Measurements from ENCODE around the gene KLHL35.
A peak's percentile ranks its signal among the peaks of the same experiment; 100 is the strongest.

Gene KLHL35

DNA sequence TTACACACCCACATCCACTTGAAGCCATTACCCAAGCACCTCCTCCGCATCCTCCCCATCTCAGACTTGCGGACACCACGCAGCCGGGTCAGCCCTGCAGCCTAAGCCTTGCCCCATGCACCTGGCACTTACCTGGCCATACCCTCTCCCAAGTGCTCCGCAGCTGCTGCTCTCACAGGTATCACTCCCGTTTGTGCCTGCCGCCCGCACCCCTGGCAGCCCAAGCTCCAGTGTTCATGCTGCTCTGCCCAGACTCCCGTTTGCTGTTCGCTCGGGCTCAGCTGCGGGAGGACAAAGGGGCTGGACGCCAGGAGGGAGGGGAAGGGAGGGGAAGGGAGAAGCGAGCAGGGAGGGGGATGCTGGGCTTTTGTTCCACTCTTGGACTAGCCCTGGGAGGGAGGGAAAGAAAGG is at the start of gene KLHL35:
TSS of gene KLHL35 (minus strand) at position 293 of the 411 bp plus-strand sequence. CDS start 2,574 bp downstream, outside the sequence.
- no peak for DNase-seq

GRCh38 chr11:75481922-75482606 is 49.1 kb upstream of the KLHL35 start:
- DNase-seq: no peak

- no peak for DNase-seq
These were observed 48.4 kb upstream of the KLHL35 start for GRCh38 chr11:75481223-75481921.

GRCh38 chr11:75480185-75481175 is 47.5 kb upstream of the KLHL35 start:
- DNase-seq: no peak

DNA sequence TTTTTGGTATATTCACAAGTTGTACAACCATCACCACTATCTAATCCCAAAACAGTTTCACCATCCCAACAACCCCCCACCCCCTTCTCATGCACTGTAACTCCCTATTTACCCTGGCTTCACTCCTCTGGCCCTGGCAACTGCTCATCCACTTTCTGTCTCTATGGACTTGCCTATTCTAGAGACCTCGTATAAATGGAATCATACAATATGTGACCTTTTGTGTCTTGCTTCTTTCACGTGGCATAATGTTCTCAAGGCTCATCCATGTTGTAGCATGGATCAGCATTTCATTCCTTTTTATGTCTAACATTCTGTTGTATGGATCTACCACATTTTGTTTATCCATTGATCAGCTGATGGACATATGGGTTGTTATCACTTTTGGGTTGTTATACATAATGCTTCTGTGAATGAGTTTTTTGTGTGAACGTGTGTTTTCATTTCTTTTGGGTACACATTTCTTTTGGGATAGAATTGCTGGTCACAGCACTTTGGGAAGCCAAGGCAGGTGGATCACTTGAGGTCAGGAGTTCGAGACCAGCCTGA is 46.7 kb upstream of the KLHL35 start:
- DNase-seq: no peak

GRCh38 chr11:75478783-75479596 is 46.0 kb upstream of the KLHL35 start:
- no peak for DNase-seq

DNA sequence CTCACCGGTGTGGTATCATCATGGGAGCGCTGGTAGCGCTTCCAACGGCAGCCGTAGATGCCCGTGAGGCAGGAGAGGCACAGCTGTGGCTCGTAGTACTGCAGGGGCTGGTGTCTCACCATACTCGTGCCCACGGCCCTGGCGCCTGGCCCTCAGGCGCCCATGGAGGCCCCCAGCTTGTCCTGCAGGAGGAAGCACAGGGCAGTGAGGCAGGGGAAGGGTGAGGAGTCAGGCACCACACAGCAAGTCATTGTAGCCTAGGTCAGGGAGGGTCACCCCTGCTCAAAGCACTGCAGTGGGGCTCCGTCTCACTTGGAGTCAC is 44.6 kb upstream of the KLHL35 start:
- DNase-seq: no peak

DNA sequence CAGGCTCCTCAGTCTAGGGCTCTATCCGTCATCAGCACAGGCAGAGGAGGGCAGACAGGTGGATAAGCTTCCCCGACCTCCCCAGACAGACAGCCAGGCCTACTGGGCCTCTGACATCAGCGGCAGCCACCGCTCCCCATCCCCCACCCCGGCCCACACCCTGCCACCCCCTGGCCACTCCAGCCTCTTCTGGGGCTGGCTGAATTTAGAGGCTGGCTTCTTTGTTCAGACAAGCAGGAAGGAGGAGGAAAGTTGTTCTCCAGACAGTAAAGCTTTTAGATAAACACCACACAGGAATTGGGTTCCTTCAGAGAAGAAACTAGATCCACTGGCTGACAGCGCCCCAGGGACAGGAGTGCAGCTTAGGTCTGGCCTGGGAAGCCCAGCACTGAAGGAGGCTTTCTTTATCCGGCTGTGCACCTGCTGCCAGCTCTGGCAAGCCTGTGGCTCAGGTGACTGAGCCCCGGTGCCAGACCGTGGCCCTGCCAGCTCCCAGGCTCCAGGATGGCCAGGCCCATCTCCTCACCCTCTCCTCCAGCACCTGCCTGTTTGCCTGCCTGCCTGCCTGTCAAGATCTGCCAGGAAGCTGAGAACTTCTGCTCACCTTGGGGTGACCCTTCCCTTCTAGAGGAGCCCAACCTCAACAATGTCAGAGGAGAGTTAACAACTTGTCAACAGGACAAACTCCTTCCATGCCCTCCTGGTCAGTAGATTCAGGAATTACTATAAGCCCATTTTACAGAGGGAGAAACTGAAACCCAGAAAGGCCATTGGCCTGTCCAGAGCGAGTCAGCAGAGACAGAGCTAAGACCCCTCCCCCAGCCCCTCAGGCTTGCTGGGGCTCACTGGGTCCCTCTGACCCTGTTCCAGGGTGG is 44.0 kb upstream of the KLHL35 start:
- DNase-seq: no peak

GRCh38 chr11:75475767-75476650 is 43.0 kb upstream of the KLHL35 start:
- no peak for DNase-seq

GRCh38 chr11:75474878-75475766 is 42.1 kb upstream of the KLHL35 start:
- DNase-seq: peak; percentile 62

DNA sequence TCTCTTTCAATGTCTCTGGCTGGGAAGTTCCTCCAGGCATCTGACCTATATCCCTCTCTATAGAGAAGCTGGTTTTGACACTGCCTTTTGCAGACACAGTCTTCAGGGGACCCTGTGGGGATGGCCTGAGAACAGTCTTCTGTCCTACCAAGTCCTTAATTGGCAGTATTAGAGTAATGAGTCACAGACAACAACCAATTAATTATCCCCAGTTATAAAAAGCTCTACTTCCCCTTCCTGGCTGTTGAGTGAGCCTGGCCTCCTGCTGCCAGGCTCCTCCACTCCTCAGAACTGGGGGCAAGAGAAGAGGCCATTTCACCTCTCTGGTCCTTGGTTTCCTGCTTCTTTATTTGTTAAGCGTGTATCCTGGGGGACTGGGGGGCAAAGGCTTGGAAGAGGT is 41.2 kb upstream of the KLHL35 start:
- DNase-seq: no peak

DNA sequence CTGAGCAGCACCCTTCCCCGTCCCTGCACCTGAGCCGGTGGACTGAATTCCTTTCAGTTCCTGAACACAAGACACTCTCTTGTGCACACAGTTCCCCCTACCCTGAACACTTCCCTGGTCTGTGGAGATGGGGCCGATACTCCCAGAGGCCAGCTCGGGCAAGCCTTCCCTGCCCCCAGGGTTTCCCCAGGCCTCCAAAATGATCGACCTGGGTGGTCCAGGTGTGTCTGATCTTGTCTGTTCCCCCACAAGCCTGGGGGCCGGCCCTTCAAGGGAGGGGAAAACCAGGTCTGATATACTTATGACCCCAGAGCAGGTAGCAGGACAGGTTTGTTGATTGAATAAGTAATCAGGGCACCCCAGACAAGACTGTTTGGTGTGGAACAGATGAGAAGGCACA is 40.7 kb upstream of the KLHL35 start:
- no peak for DNase-seq

GRCh38 chr11:75472081-75472732 is 39.2 kb upstream of the KLHL35 start:
- no peak for DNase-seq

DNA sequence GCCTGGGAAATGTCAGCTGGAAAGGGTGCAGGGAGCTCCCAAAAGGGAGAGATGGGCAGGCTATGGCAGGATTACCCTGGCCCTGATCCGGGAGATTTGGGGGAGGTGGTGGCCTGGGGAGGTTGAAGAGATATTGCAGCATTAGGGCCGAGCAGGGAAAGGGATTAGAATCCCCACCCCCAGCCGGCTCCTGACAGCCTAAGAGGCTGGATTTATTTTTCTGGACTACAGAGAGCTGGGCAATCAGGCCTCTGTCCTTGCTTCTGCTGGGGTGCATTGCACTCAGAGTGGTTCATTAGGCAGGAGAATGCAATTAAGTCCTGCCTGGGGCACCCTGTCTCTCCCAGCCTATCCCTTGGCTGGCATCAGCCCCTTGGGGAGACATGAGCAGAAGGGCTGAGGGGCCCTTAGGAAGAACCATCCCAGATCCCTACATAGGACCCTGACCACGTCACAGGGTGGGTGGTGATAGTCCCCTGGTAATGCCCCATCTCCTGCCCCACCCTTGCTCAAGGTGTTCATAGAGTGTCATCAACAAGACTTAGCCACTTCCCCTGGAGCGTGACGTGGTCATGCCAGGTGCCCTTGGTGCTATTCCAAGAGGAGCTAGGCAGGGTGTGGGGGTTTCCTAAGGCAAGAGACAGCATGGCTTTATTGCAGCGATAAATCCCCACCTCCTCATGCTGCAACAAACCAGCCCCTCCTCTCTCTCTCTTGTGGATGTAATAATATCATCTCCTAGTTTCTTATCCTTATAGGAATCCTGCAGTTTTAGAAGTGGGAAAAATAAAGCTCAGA is 38.4 kb upstream of the KLHL35 start:
- DNase-seq: no peak

GRCh38 chr11:75470476-75471080 is 37.6 kb upstream of the KLHL35 start:
- no peak for DNase-seq

GRCh38 chr11:75469785-75470405 is 36.9 kb upstream of the KLHL35 start:
- no peak for DNase-seq
